Measurements from ENCODE around the gene JOSD2. TPM values are rescaled to one million over a fixed set of nuclear protein-coding genes. Genes with fewer than 3 reads are reported as not detected.
A peak's percentile ranks its signal among the peaks of the same experiment; 100 is the strongest.

The JOSD2 gene
- total RNA-seq, 6 experiments from 2014 or later, result 15.0 to 27.5 (median 19.1) TPM

DNA sequence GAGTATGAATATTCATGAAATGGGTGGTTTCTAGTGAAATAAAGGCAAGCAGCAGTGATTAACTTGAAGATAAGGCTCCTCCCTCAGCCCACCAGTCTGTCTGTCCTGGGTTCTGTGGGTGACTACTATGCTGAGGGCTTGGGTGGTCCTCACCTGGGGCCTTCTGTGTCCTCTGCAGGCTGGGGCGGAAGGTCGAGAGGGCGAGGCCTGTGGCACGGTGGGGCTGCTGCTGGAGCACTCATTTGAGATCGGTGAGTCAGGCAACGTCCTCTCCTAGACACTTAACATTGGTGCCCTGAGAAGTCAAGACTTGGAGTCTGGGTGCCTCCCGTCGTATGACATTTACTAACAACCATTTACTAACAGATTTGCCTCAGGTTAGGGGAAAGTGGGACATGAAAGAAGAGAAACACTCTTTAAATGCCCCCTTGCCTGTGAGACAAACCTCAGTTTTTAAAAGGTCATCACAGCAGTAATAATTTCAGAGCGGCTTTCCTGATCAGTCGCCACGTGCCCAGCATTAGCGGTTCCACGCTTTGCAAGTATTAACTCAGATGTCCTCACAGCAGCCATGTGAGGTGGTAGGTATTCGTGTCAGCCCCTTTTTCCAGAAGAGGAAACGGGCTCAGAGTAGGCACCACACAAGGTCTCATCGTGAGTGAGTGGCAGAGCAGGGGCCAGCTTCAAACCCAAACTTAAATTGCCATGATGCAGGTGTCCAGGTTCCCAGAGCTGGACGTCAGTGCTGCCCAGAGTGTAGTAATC, 33.1 kb downstream of the JOSD2 start:
- intact Hi-C loops (cut with DNase I), result no loop called here
- no peak overlapping the region for H3K27ac ChIP-seq
- ATAC-seq, result no peak
- peaks cover 0 to 6% (median 2%) of the 10 kb centered on the region in 4 donors for H3K4me1 ChIP-seq
- no peak for TF ChIP-seq CTCF (IDR thresholded peaks at IDR 0.05)
- no peak for TF ChIP-seq POLR2A (IDR thresholded peaks at IDR 0.05)
- no peak overlapping the region for H3K4me3 ChIP-seq
- no peaks in the 10 kb centered on the region for H3K27me3 ChIP-seq
- peaks cover 3 to 22% (median 7%) of the 10 kb centered on the region in 4 donors for H3K36me3 ChIP-seq
- peak in 1 of 3 donors; percentile 33 for DNase-seq
- H3K9me3 ChIP-seq, result no peaks in the 10 kb centered on the region
- WGBS (ENCODE audit: insufficient coverage, low coverage, low lambda C conversion rate, missing lambda C conversion rate), result 98% methylated on average over 9 of the region's 17 CpGs

DNA sequence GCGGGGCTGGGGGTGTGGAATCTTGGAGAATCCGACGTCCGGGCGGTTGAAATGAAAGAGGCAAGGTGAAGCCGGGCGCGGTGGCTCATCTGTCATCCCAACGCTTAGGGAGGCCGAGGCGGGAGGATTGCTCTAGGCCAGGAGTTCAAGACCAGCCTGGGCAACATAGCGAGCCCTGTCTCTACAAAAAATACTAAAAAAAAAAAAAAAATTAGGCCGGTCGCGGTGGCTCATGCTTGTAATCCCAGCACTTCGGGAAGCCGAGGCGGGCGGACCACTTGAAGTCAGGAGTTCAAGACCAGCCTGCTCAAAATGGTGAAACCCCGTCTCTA, 34.1 kb downstream of the JOSD2 start:
- intact Hi-C loops (cut with DNase I), result no loop called here
- H3K9me3 ChIP-seq, result no peaks in the 10 kb centered on the region
- DNase-seq (no peak), ATAC-seq (no peak)
- H3K27me3 ChIP-seq, result no peaks in the 10 kb centered on the region
- TF ChIP-seq CTCF (IDR thresholded peaks at IDR 0.05), result no peak
- TF ChIP-seq POLR2A (IDR thresholded peaks at IDR 0.05), result no peak
- WGBS (ENCODE audit: insufficient coverage, low coverage, low lambda C conversion rate, missing lambda C conversion rate), result 22% methylated on average over 20 of the region's 20 CpGs
- peaks cover 0 to 6% (median 2%) of the 10 kb centered on the region in 4 donors for H3K4me1 ChIP-seq
- peak overlapping the region; percentile 79 to 99 (median 91) for H3K4me3 ChIP-seq
- H3K27ac ChIP-seq, result peak overlapping the region in 1 of 3 donors; percentile 56
- peaks cover 3 to 22% (median 7%) of the 10 kb centered on the region in 4 donors for H3K36me3 ChIP-seq

DNA sequence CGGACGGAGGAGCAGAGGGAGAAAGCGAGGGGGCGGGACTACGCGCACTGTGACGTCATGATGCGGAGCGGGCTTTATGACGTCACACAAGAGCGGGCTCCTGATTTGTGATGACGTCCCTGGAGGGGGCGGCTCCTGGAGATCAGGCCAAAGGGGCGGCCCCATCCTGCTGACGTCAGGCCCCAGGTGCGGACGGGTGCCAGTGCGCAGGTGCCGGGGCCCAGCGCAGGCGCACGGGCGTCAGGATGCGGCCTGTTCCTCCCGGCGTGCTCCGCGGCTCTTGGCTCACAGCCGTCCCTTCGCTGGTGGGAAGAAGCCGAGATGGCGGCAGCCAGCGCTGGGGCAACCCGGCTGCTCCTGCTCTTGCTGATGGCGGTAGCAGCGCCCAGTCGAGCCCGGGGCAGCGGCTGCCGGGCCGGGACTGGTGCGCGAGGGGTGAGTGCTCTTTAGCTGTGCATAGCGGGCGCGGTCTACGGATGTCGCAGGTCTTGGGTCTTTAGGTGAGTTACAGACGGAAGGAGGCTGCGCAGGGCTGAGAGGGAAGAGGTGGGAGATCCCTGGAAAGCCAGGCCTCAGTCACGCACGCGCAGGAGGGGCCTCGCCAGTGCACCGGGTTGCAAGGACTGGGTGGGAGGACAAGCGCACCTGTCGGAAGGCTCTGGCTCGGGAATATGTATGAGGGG, 34.6 kb downstream of the JOSD2 start, which contains the start of the genes EMC10 and GARIN5A:
EMC10 (plus strand) TSS at position 284 of the 683 bp plus-strand sequence; CDS start at position 322, 38 bp downstream.
GARIN5A (minus strand) TSS at position 625 of the 683 bp plus-strand sequence; CDS start at position 165, 460 bp downstream.
- intact Hi-C loops (cut with DNase I), result no loop called here
- Histone ChIP-seq H3K36me3 (peaks cover 3 to 22% (median 7%) of the 10 kb centered on the region in 4 donors), H3K4me3 (peak within 1 kb of the TSS; percentile 79 to 99 (median 91)), H3K4me1 (peaks cover 0 to 6% (median 2%) of the 10 kb centered on the region in 4 donors), H3K9me3 (no peaks in the 10 kb centered on the region), H3K27ac (peak within 1 kb of the TSS in 2 of 3 donors; percentile 37 to 56), H3K27me3 (no peaks in the 10 kb centered on the region)
- WGBS (ENCODE audit: insufficient coverage, low coverage, low lambda C conversion rate, missing lambda C conversion rate), result 5% methylated on average over 11 of the region's 58 CpGs
- TF ChIP-seq POLR2A (IDR thresholded peaks at IDR 0.05) (peak; percentile 61), CTCF (IDR thresholded peaks at IDR 0.05) (no peak)
- DNase-seq (peak; percentile 89 to 92 (median 90)), ATAC-seq (peak; percentile 87 to 94 (median 94))

DNA sequence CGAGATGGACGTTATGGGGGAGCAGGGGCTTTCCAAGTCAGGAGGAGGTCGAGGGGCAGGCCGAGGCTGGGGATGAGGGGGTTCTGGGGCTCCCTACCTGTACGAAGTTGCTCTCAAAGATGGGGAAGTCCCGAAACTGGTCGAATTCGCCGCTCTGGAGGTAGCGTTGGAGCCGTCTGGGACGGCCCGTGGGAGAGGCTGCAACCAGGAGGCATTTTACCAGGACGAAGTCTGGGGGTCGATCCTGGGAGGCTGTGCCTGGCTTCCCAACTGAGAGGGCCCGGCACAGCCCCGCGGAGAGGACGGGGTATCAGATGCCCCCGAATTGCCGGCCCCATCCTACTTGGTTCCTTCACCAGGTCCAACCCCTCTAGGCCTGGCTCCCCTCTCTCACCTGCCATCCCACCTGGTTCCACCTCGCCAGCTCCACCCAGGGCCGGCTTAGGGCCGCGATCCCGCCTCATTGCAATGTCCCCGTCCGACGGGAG, 35.2 kb downstream of the JOSD2 start:
- Histone ChIP-seq H3K9me3 (no peaks in the 10 kb centered on the region), H3K36me3 (peaks cover 3 to 19% (median 6%) of the 10 kb centered on the region in 4 donors), H3K4me1 (peaks cover 0 to 6% (median 2%) of the 10 kb centered on the region in 4 donors), H3K27me3 (no peaks in the 10 kb centered on the region), H3K4me3 (peak overlapping the region; percentile 79 to 99 (median 91)), H3K27ac (no peak overlapping the region)
- TF ChIP-seq POLR2A (IDR thresholded peaks at IDR 0.05) (no peak), CTCF (IDR thresholded peaks at IDR 0.05) (no peak)
- WGBS (ENCODE audit: insufficient coverage, low coverage, low lambda C conversion rate, missing lambda C conversion rate), result 69% methylated on average over 3 of the region's 29 CpGs
- intact Hi-C loops (cut with DNase I), result no loop called here
- ATAC-seq (no peak), DNase-seq (no peak)
